Limb (tissue), 2 donors: ENCODE results near the gene SLC6A2.

Experiments
- DNase-seq, 2 donors: peaks; one replicate each; pipeline ENCODE4 v3.0.0-alpha.2; 2016; ENCODE audit errors: extremely low spot score in 2 of 2

SLC6A2 gene

GRCh38 chr16:55647343-55647742, 8.4 kb upstream of the SLC6A2 start:
- DNase-seq: no peak

GRCh38 chr16:55647798-55648197, 8.0 kb upstream of the SLC6A2 start:
- DNase-seq: no peak

GRCh38 chr16:55651841-55652824, 3.7 kb upstream of the SLC6A2 start:
- no peak for DNase-seq

GRCh38 chr16:55653106-55653505, 2.7 kb upstream of the SLC6A2 start:
- DNase-seq: no peak

GRCh38 chr16:55655381-55655896, 349 bp upstream of the SLC6A2 start:
- DNase-seq: no peak

- DNase-seq: no peak
These were observed 904 bp downstream of the SLC6A2 start for GRCh38 chr16:55656691-55657092.

- peak in 1 of 2 donors; percentile 20 for DNase-seq
These were observed 1.8 kb downstream of the SLC6A2 start for GRCh38 chr16:55657616-55658015.

- no peak for DNase-seq
These were observed 3.2 kb downstream of the SLC6A2 start for GRCh38 chr16:55658898-55659420.

- no peak for DNase-seq
These were observed 4.2 kb downstream of the SLC6A2 start for GRCh38 chr16:55660026-55660425.

DNA sequence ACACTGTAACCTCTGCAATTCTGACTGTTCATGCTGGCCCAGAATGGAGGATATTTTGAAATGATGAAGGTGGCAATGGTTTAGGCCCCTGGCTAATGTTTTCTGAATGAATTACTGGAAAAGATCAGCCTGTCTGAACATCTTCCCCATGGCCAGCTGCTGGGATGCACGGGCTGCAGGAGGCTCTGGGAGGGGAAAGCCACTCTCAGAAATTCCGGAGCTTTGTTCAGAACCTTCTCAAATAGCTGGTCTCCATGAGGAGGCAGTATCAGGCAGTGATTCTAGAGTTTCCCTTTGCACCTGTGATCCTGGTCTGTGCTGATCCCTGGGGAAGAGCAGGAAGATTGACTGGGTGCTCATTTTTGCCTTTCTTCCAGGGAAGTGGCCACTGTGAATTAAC, 5.0 kb downstream of the SLC6A2 start:
- no peak for DNase-seq

- DNase-seq: no peak
These were observed 6.3 kb downstream of the SLC6A2 start for GRCh38 chr16:55661941-55662643.

- peak; percentile 63 to 91 for DNase-seq
These were observed 6.8 kb downstream of the SLC6A2 start for GRCh38 chr16:55662644-55663031.

DNA sequence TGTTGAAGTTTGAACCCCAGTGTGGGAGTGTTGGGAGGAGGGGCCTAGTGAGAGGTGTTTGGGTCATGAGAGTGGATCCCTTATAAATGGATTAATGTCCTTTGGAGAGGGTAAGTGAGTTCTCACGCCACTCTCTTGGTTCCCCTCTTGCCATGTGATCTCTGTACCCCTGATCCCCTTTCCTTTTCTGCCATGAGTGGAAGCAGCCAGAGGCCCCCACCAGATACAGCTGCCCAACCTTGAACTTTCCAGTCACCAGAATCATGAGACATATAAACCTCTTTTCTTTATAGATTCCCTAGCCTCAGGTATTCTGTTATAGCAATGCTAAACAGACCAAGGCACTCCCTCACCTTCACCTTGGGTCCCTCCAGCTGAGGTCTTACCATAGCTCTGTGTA, 7.4 kb downstream of the SLC6A2 start:
- no peak for DNase-seq

DNA sequence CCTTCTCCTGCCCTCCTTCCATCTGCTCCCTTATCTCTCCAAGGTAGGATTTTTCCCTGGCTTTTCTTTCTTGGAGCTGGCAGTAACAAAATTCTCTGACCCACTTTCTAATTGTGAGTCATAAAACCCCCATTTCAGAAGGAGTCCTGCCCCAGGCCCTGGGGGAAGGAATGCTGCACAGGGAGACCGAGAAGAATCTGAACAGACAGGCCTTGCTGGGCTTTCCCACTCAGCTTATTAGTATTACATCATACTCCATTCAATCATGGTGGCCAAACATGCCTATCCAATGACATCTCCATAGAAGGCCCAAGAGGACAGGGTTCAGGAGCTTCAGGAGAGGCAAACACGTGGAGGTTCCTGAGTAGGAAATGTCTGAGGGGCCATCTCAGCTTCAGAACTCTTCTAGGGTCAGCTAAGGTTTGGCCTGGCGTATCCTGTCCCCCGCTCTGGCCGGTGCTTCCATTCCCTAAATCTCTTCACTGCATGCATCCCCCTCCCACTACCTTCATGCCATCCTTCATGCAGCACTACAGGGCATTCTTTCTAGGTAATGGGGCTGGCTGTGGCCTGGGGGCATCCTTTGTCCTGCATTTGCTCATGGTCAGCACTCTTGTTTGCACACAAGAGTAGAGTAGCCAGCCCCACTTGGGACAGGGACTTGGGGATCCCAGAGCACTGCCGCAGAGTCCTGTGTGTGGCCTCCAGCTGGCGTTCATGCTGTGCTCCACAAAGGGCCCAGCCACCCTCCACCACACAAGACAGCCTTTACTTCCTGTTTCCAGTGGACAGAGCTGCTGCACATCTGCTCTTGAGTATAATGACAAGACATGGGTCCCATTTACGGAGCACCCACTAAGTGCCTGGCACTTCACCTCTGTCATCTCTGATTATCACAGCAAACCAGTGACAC, 8.2 kb downstream of the SLC6A2 start:
- no peak for DNase-seq

- no peak for DNase-seq
These were observed 9.1 kb downstream of the SLC6A2 start for GRCh38 chr16:55664786-55665407.

DNA sequence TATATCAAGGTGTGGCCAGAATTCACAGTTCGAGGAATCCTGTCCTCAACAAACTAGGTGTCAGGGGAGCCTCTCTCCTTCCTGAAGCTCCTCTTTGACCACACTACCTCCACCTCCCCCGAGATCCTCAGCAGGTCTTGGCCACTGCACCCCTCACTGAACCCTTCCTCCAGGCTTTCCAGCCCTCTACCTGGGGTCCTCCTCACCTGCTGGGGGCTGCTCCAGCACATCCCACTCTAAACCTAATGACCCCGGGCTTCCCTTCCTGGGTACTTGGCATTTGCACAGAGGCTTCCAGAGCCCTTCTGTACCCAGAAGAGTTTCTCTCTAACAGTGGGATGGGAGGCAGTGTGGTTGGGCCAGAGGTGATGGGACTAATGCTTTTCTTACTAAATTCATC, 9.7 kb downstream of the SLC6A2 start:
- DNase-seq: no peak

- no peak for DNase-seq
These were observed 10.2 kb downstream of the SLC6A2 start for GRCh38 chr16:55666012-55666411.

DNA sequence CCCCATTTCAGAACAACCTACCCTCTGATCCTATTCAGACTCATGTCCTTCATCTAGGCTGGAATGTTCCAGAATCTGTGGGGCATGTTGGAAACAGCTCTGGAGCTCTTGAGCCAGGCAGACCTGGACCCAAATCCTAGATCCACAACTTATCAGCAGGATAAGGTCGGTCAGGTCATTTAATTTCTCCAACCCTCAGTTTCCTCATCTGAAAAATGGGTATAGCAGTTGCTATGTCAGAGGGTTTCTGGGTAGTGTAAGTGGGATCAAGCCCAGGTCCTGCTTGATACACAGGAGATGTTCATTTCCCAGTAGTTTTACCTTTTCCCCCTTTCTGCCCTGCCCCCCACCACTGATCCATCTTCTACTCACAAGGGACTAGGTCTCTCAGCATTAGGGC, 12.0 kb downstream of the SLC6A2 start:
- no peak for DNase-seq

- DNase-seq: no peak
These were observed 12.8 kb downstream of the SLC6A2 start for GRCh38 chr16:55668340-55669281.
